22Rv1 (cell line): ENCODE results near the gene ACKR3.

Experiments used
- CTCF ChIP-seq: fragments of 450-650 bp; IDR thresholded peaks from 2 replicates; pipeline ENCODE4 v1.5.1; 2017; ENCODE audit warnings: mild to moderate bottlenecking
- ZFX ChIP-seq: fragments of 450-650 bp; IDR thresholded peaks from 2 replicates; pipeline ENCODE4 v1.6.1; 2017; ENCODE audit warnings: antibody characterized with exemption, borderline replicate concordance

- TF ChIP-seq CTCF = no peak
- no peak for TF ChIP-seq ZFX
These were observed 42.4 kb upstream of the ACKR3 start for GRCh38 chr2:236527159-236527630.
